Measurements from ENCODE around the gene NOXO1.

NOXO1 gene

GRCh38 chr16:2009791-2010510 lies 28.7 kb upstream of the NOXO1 start, which contains the start of gene ZNF598:
ZNF598 (minus strand) TSS chr16:2009821.
- DNase-seq: peak; percentile 89

- DNase-seq: no peak
Measured at GRCh38 chr16:2009164-2009711, 28.0 kb upstream of the NOXO1 start.

GRCh38 chr16:2008631-2009163 lies 27.4 kb upstream of the NOXO1 start:
- DNase-seq: no peak

- DNase-seq: no peak
Measured at GRCh38 chr16:2008009-2008526, 26.8 kb upstream of the NOXO1 start.

GRCh38 chr16:2007081-2007836 lies 26.0 kb upstream of the NOXO1 start:
- no peak for DNase-seq

GRCh38 chr16:2006317-2006716 lies 25.0 kb upstream of the NOXO1 start:
- DNase-seq: no peak

- DNase-seq: no peak
Measured at GRCh38 chr16:2005646-2006045, 24.4 kb upstream of the NOXO1 start.

- DNase-seq: no peak
Measured at GRCh38 chr16:2004795-2005517, 23.7 kb upstream of the NOXO1 start.

GRCh38 chr16:2003827-2004641 lies 22.8 kb upstream of the NOXO1 start:
- DNase-seq: peak; percentile 90

- no peak for DNase-seq
Measured at GRCh38 chr16:2003231-2003826, 22.1 kb upstream of the NOXO1 start.

- no peak for DNase-seq
Measured at GRCh38 chr16:2002406-2003230, 21.3 kb upstream of the NOXO1 start.

GRCh38 chr16:2001456-2002355 lies 20.4 kb upstream of the NOXO1 start:
- DNase-seq: no peak

GRCh38 chr16:2001035-2001434 lies 19.8 kb upstream of the NOXO1 start:
- no peak for DNase-seq

- no peak for DNase-seq
Measured at GRCh38 chr16:1999866-2000514, 18.7 kb upstream of the NOXO1 start.

- no peak for DNase-seq
Measured at GRCh38 chr16:1998852-1999801, 17.9 kb upstream of the NOXO1 start.

GRCh38 chr16:1998360-1998835 lies 17.1 kb upstream of the NOXO1 start:
- no peak for DNase-seq

All from left hindlimb (tissue), 1 donor.